Fibroblast of the aortic adventitia (primary cell): Measurements from ENCODE around the gene C9. TPM values are rescaled to one million over a fixed set of nuclear protein-coding genes. Genes with fewer than 3 reads are reported as not detected.

ENCODE experiments used
- DNase-seq: peaks from one replicate; pipeline ENCODE4 v3.0.0-alpha.2; 2010; ENCODE audit warnings: low read depth
- H3K4me3 ChIP-seq: 2 replicates; pipeline ENCODE4 v1.5.1; 2011; ENCODE audit warnings: low read depth, mild to moderate bottlenecking, control low read depth, low read length, moderate library complexity
- CTCF ChIP-seq: IDR thresholded peaks from 2 replicates; pipeline ENCODE4 v1.5.1; 2011; ENCODE audit warnings: mild to moderate bottlenecking, low read length, control low read depth, inconsistent platforms; ENCODE audit not compliant: insufficient read depth
- total RNA-seq: library from RNA; depleted of rRNA; stranded (reverse); fragments of >200 nt; gene quantifications from 2 replicates; pipeline ENCODE4 v1.2.3, GENCODE V29; 2012; ENCODE audit warnings: low replicate concordance

The C9 gene
- total RNA-seq, 1 donor: not detected

DNA sequence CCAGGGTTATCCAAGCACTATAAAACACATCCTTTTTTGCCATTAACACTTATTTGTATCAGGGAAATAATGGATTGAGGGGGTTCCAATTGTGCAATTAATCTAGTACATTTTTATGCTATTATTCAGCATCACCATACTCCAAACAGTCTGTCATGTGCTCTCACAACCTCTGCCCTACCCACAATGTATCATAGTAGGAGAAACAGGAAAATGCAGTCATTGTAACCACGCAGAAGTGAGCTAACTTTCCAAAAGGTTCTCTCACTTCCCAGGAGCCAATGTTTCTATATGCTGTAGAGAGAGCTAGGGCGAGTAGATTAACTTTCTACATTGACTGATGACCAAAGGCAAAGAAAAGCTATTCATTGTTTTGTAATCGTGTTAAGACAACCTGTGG is 30.7 kb upstream of the C9 start:
- peak; percentile 82 for DNase-seq
- no peak overlapping the region for H3K4me3 ChIP-seq
- TF ChIP-seq CTCF: no peak

DNA sequence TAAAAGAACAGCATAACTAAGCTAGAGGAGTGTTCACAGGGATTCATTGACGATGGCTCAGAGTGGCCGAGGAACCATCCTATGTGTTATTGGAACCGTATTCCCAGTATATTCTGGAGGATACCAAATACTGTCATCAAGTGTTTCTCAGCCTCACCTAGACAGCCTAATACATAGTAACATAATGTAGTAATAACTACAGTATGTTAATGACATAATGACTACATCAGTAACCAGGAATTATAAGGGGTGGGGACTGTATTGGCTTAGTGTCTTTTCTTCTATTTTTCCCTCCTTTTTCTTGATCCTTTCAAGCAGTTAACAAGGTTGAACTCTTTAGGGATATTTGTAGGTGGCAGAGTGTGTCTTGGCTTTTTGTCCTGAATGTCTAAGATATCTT is 26.6 kb upstream of the C9 start:
- DNase-seq: no peak
- H3K4me3 ChIP-seq: no peak overlapping the region
- TF ChIP-seq CTCF: no peak

GRCh38 chr5:39387293-39387692 is 23.0 kb upstream of the C9 start:
- TF ChIP-seq CTCF: no peak
- H3K4me3 ChIP-seq: no peak overlapping the region
- DNase-seq: no peak

DNA sequence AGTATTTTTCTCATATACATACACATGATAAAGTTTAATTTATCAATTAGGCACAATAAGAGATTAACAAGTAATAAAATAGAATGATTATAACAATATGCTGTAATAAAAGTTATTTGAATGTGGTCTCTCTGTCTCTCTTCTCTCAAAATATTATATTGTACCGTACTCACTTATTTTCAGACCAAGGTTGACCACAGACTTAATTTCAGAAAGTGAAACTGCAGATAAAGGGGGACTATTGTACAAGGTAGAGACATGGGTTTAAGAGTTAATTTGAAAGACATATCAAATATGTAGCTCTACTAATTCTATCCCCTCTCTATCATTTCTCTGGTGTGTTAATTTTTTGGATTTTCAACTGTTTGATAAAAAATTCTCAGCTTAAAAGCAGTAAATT is 20.0 kb upstream of the C9 start:
- DNase-seq: no peak
- no peak for TF ChIP-seq CTCF
- no peak overlapping the region for H3K4me3 ChIP-seq

- TF ChIP-seq CTCF: no peak
- no peak for DNase-seq
- H3K4me3 ChIP-seq: no peak overlapping the region
These were observed 17.1 kb upstream of the C9 start for GRCh38 chr5:39381376-39381775.

DNA sequence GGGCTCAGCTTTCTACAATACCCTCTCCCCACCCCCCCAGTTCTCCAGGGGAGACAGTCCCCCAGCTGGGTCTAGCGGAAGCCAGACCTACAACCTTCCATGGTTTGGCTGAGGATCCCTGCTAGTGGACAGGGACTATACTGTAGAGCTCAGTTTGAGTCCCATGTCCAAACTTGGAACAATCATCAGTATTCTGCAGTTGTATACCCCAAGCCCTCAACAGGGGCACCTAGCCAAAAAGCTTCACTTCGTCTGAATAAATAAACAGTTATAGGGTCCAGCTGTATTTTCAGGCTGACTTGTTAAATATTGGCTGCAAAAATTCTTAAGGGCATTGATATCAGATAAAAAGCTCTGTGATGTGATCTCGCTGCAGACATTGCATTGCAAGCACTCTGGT is 15.4 kb upstream of the C9 start:
- TF ChIP-seq CTCF: no peak
- no peak for DNase-seq
- no peak overlapping the region for H3K4me3 ChIP-seq

GRCh38 chr5:39377613-39378012 is 13.3 kb upstream of the C9 start:
- H3K4me3 ChIP-seq: no peak overlapping the region

More at GRCh38 chr5:39377613-39378012, 13.3 kb upstream of the C9 start:
- no peak for TF ChIP-seq CTCF
- DNase-seq: no peak
